HT1080 (cell line): ENCODE measurements around the gene PARP4. TPM values are rescaled to one million over a fixed set of nuclear protein-coding genes. Genes with fewer than 3 reads are reported as not detected.
"Not testable (repeated sequence)": the region's sequence is repeated elsewhere in the genome, so short reads cannot be mapped to it uniquely, and the experiment has no call there.

Experiments used
- DNase-seq: peaks from one replicate; pipeline ENCODE4 v3.0.0-alpha.2; 2015; ENCODE audit warnings: low read depth
- total RNA-seq: library from RNA; depleted of rRNA; stranded (reverse); fragments of >200 nt; shearing (Covaris generic); gene quantifications from 2 replicates; pipeline ENCODE4 v1.2.3, GENCODE V29; 2014; rRNA removed

PARP4 gene
- total RNA-seq, 1 experiment from 2014 or later, result 47.6 TPM

- DNase-seq, result not testable (repeated sequence)
Measured at GRCh38 chr13:24371273-24371672, 141.3 kb downstream of the PARP4 start.

Other genes with a start within 250 kb of the PARP4 start
- gene C1QTNF9, start 203.2 kb downstream of the PARP4 start, total RNA-seq, result 0.51 and 0.57 TPM in 2 replicates
- not detected in 2 replicates for gene ATP12A, start 167.6 kb upstream of the PARP4 start, total RNA-seq